SU-DHL-6 (cell line): Measurements from ENCODE around the gene FIZ1.

Experiments
- H2AFZ ChIP-seq: fragments of 200-600 bp; sonication (generic); 2 replicates; pipeline ENCODE4 v1.6.1; 2014; ENCODE audit warnings: low read depth, mild to moderate bottlenecking, moderate library complexity, mixed read lengths, antibody characterized with exemption, low read length; ENCODE audit not compliant: severe bottlenecking
- H3F3A ChIP-seq: fragments of 200-600 bp; shearing (Covaris generic); 2 replicates; pipeline ENCODE4 v1.6.0; 2016; ENCODE audit warnings: antibody characterized with exemption, mild to moderate bottlenecking; ENCODE audit not compliant: insufficient read depth
- H3K27ac ChIP-seq: fragments of 200-600 bp; sonication (generic); 2 replicates; pipeline ENCODE4 v1.5.1; 2016; ENCODE audit warnings: low read depth, mild to moderate bottlenecking, low read length, moderate library complexity, mixed read lengths
- H3K27me3 ChIP-seq: fragments of 200-600 bp; sonication (generic), shearing (Covaris generic); 2 replicates; pipeline ENCODE4 v1.6.0; 2014; ENCODE audit warnings: mild to moderate bottlenecking, low read length
- H3K36me3 ChIP-seq: fragments of 200-600 bp; sonication (generic); 2 replicates; pipeline ENCODE4 v1.6.1; 2014; ENCODE audit warnings: mild to moderate bottlenecking, low read length, mixed read lengths
- H3K4me2 ChIP-seq: fragments of 300-600, 200-600 bp; shearing (Covaris generic), sonication (generic); 2 replicates; pipeline ENCODE4 v1.6.0; 2014; ENCODE audit warnings: low read length, low read depth, mild to moderate bottlenecking; ENCODE audit not compliant: poor library complexity, severe bottlenecking
- H3K4me3 ChIP-seq: fragments of 200-600 bp; sonication (generic); 2 replicates; pipeline ENCODE4 v1.5.1; 2014; ENCODE audit warnings: antibody characterized with exemption, low read length, mild to moderate bottlenecking, mixed read lengths; ENCODE audit not compliant: insufficient read depth, poor library complexity, severe bottlenecking
- H3K79me2 ChIP-seq: fragments of 200-600 bp; sonication (generic); 2 replicates; pipeline ENCODE4 v1.6.1; 2014; ENCODE audit warnings: mild to moderate bottlenecking, low read length, moderate library complexity; ENCODE audit not compliant: insufficient read depth
- H3K9ac ChIP-seq: fragments of 200-600 bp; sonication (generic); 2 replicates; pipeline ENCODE4 v1.7.0; 2014; ENCODE audit warnings: mild to moderate bottlenecking, low read length
- H3K9me2 ChIP-seq: fragments of 200-600 bp; sonication (generic); replicated peaks from 2 replicates; pipeline ENCODE4 v1.6.1; 2014; ENCODE audit warnings: low read length; ENCODE audit not compliant: insufficient read depth
- H3K9me3 ChIP-seq: fragments of 200-600 bp; sonication (generic); 2 replicates; pipeline ENCODE4 v1.6.1; 2014; ENCODE audit warnings: low read length, mixed read lengths; ENCODE audit not compliant: insufficient read depth
- H4K20me1 ChIP-seq: fragments of 200-600 bp; sonication (generic); 2 replicates; pipeline ENCODE4 v1.6.1; 2014; ENCODE audit warnings: low read depth, mild to moderate bottlenecking, antibody characterized with exemption, low read length, moderate library complexity, mixed read lengths
- CTCF ChIP-seq: fragments of 200-600 bp; sonication (generic); IDR thresholded peaks from one replicate; pipeline ENCODE4 v1.5.1; 2017; ENCODE audit warnings: antibody characterized with exemption, mild to moderate bottlenecking, low read length, moderate library complexity; ENCODE audit not compliant: insufficient read depth, poor library complexity, severe bottlenecking
- EZH2phosphoT487 ChIP-seq: fragments of 200-600 bp; sonication (generic), shearing (Covaris generic); conservative IDR thresholded peaks from 2 replicates; pipeline ENCODE4 v1.6.1; 2018; ENCODE audit warnings: mild to moderate bottlenecking, antibody characterized with exemption, low read length, moderate library complexity, mixed read lengths

Gene FIZ1

DNA sequence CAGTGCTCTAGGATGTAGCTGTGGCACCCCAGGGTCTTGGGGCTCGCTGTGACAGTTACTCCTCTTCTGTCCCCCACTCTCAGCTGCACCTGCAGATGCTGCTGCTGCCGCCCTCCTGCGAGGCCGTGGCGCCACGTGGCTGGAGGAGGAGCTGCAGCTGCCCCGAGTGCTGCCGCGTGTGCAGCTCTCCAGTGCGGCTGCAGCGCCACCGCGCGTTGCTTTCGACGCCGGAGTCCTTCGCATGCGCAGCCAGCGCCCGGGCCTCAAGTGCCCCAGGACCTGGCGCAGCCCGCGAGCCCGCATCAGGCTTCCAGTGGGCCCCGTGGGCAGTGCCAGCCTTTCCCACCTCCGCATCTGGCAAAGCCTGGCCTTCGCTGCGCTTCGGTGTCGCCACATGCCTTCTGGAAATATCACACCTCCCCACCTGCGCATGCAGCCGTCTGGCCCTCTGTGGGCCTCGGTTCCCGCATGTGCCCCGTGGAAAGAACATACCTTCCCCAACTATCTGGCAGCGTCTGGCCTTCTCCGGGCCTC lies 40.8 kb upstream of the FIZ1 start:
- H3K27me3 ChIP-seq: no peaks in the 10 kb centered on the region
- peak overlapping the region; percentile 99 for H3K4me3 ChIP-seq
- H2AFZ ChIP-seq: no peak overlapping the region
- H3F3A ChIP-seq: peaks cover 36% of the 10 kb centered on the region
- peaks cover 38% of the 10 kb centered on the region for H3K79me2 ChIP-seq
- H3K27ac ChIP-seq: peak overlapping the region; percentile 90
- H3K9ac ChIP-seq: peak overlapping the region; percentile 98
- H3K4me2 ChIP-seq: peak overlapping the region; percentile 71
- no peaks in the 10 kb centered on the region for H3K9me2 ChIP-seq
- H3K9me3 ChIP-seq: no peaks in the 10 kb centered on the region
- H4K20me1 ChIP-seq: no peaks in the 10 kb centered on the region
- H3K36me3 ChIP-seq: no peaks in the 10 kb centered on the region; the same call in 1 of the 2 replicates
- TF ChIP-seq CTCF (no peak), EZH2phosphoT487 (no peak)

DNA sequence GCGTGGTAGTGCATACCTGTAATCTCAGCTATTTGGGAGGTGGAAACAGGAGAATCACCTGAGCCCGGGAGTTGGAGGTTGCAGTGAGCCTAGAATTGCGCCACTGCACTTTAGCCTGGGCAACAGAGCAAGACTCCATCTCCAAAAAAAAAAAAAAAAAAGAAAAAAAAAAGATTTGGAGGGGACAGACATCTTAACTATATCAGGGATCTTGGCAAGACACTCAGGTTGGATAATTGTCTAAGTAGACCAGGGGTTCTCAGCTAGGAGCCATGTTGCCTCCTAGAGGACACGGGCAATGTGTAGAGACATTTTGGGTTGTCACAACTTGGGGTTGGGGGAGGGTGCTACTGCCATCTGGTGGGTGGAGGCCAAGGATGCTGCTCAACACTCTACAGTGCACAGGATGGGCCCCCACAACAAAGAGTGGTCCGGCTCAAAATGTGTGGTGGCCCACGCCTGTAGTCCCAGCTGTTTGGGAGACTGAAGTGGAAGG lies 39.6 kb upstream of the FIZ1 start:
- no peaks in the 10 kb centered on the region for H3K9me3 ChIP-seq
- H4K20me1 ChIP-seq: no peaks in the 10 kb centered on the region
- peak overlapping the region; percentile 24 for H3K4me2 ChIP-seq
- H3K4me3 ChIP-seq: no peak overlapping the region
- TF ChIP-seq EZH2phosphoT487: no peak
- TF ChIP-seq CTCF: peak; percentile 75
- H3K27ac ChIP-seq: peak overlapping the region; percentile 90; the same call in 1 of the 2 replicates
- no peak overlapping the region for H2AFZ ChIP-seq
- H3F3A ChIP-seq: peaks cover 26% of the 10 kb centered on the region
- H3K9ac ChIP-seq: no peak overlapping the region
- peaks cover 29% of the 10 kb centered on the region for H3K79me2 ChIP-seq
- no peaks in the 10 kb centered on the region for H3K27me3 ChIP-seq
- H3K9me2 ChIP-seq: no peaks in the 10 kb centered on the region
- H3K36me3 ChIP-seq: no peaks in the 10 kb centered on the region

DNA sequence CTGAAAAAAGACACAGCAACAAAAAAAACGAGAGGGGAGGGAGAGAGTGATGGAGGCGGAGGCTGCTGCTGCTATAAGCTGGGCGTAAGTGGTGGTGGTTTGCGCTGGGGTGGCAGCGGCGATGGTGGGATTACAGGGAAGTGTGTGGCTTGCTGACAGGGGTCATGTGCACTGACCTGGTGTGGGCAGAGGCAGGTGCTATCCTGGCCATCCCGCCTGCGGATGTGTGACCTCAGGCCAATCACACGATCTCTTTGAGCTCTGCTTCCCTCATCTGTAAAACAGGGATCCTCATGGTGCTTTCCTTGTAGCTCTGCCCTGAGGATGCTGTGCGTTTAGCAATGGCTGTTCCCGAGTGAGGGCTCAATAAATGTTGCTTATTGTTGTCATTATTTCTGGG lies 38.2 kb upstream of the FIZ1 start:
- Histone ChIP-seq H3K4me2 (no peak overlapping the region), H3K79me2 (peaks cover 26% of the 10 kb centered on the region), H3K27ac (no peak overlapping the region), H3K27me3 (no peaks in the 10 kb centered on the region), H3F3A (peaks cover 24% of the 10 kb centered on the region), H3K4me3 (no peak overlapping the region), H3K36me3 (no peaks in the 10 kb centered on the region), H3K9me3 (no peaks in the 10 kb centered on the region), H3K9me2 (no peaks in the 10 kb centered on the region), H2AFZ (no peak overlapping the region), H3K9ac (no peak overlapping the region), H4K20me1 (no peaks in the 10 kb centered on the region)
- TF ChIP-seq CTCF (no peak), EZH2phosphoT487 (no peak)
